Measurements from ENCODE around the gene MGAT4C.
"Not testable (repeated sequence)": the region's sequence is repeated elsewhere in the genome, so short reads cannot be mapped to it uniquely, and the experiment has no call there.

The MGAT4C gene

GRCh38 chr12:86256163-86256562 is at the start of gene MGAT4C:
TSS of gene MGAT4C (minus strand) at chr12:86256391.
- no peak for ATAC-seq
- DNase-seq = no peak

- DNase-seq = not testable (repeated sequence)
These were observed 40.2 kb upstream of the MGAT4C start for GRCh38 chr12:86296396-86296795.

GRCh38 chr12:86293682-86294240 is 37.6 kb upstream of the MGAT4C start:
- DNase-seq (no peak), ATAC-seq (no peak)

More at GRCh38 chr12:86296396-86296795, 40.2 kb upstream of the MGAT4C start:
- ATAC-seq = not testable (repeated sequence)

- ATAC-seq = no peak
- no peak for DNase-seq
These were observed 36.3 kb upstream of the MGAT4C start for GRCh38 chr12:86292480-86292879.

GRCh38 chr12:86290615-86291014 is 34.4 kb upstream of the MGAT4C start:
- ATAC-seq = no peak
- DNase-seq = no peak

- DNase-seq (no peak), ATAC-seq (no peak)
These were observed 29.9 kb upstream of the MGAT4C start for GRCh38 chr12:86286119-86286518.

GRCh38 chr12:86283620-86284019 is 27.4 kb upstream of the MGAT4C start:
- no peak for DNase-seq
- ATAC-seq = no peak

- ATAC-seq = no peak
- no peak for DNase-seq
These were observed 19.2 kb upstream of the MGAT4C start for GRCh38 chr12:86275356-86275755.

- ATAC-seq (no peak), DNase-seq (no peak)
These were observed 9.1 kb upstream of the MGAT4C start for GRCh38 chr12:86265329-86265695.

GRCh38 chr12:86264451-86265328 is 8.5 kb upstream of the MGAT4C start:
- DNase-seq (no peak), ATAC-seq (no peak)

GRCh38 chr12:86261578-86261977 is 5.4 kb upstream of the MGAT4C start:
- ATAC-seq = no peak
- no peak for DNase-seq

- DNase-seq = no peak
- ATAC-seq = no peak
These were observed 5.0 kb upstream of the MGAT4C start for GRCh38 chr12:86261142-86261541.

GRCh38 chr12:86260183-86260582 is 4.0 kb upstream of the MGAT4C start:
- DNase-seq (no peak), ATAC-seq (no peak)

GRCh38 chr12:86257134-86257533 is 943 bp upstream of the MGAT4C start:
- DNase-seq (no peak), ATAC-seq (no peak)

GRCh38 chr12:86254399-86255107 is 1.6 kb downstream of the MGAT4C start:
- ATAC-seq (no peak), DNase-seq (no peak)

- no peak for DNase-seq
- no peak for ATAC-seq
These were observed 6.3 kb downstream of the MGAT4C start for GRCh38 chr12:86249851-86250250.

GRCh38 chr12:86249276-86249675 is 6.9 kb downstream of the MGAT4C start:
- DNase-seq (no peak), ATAC-seq (no peak)

- no peak for ATAC-seq
- no peak for DNase-seq
These were observed 8.3 kb downstream of the MGAT4C start for GRCh38 chr12:86247871-86248270.

GRCh38 chr12:86241600-86241999 is 14.6 kb downstream of the MGAT4C start:
- DNase-seq (no peak), ATAC-seq (no peak)

- no peak for DNase-seq
These were observed 21.8 kb downstream of the MGAT4C start for GRCh38 chr12:86234316-86234855.

GRCh38 chr12:86233126-86233525 is 23.1 kb downstream of the MGAT4C start:
- no peak for DNase-seq
- ATAC-seq = no peak

More at GRCh38 chr12:86234316-86234855, 21.8 kb downstream of the MGAT4C start:
- no peak for ATAC-seq

GRCh38 chr12:86230516-86231146 is 25.6 kb downstream of the MGAT4C start:
- no peak for DNase-seq
- ATAC-seq = no peak
